Neural progenitor cell (in vitro differentiated cells): ENCODE results near the gene MCM5. TPM values are rescaled to one million over a fixed set of nuclear protein-coding genes. Genes with fewer than 3 reads are reported as not detected.
"Not testable (repeated sequence)": the region's sequence is repeated elsewhere in the genome, so short reads cannot be mapped to it uniquely, and the experiment has no call there.

Source experiments
- DNase-seq: peaks from one replicate; pipeline ENCODE4 v3.0.0-alpha.2; 2016; ENCODE audit warnings: low spot score
- H2AFZ ChIP-seq: fragments of 200-600 bp; sonication (generic); replicated peaks from 2 replicates; pipeline ENCODE4 v1.6.1; 2016; ENCODE audit warnings: antibody characterized with exemption
- H3F3A ChIP-seq: fragments of 200-600 bp; sonication (generic); 2 replicates; pipeline ENCODE4 v1.6.1; 2016; ENCODE audit warnings: antibody characterized with exemption, low read depth
- H3K27ac ChIP-seq: fragments of 200-600 bp; sonication (generic); 2 replicates; pipeline ENCODE4 v1.5.1; 2016; ENCODE audit warnings: mild to moderate bottlenecking
- H3K27me3 ChIP-seq: fragments of 200-600 bp; sonication (generic); 2 replicates; pipeline ENCODE4 v1.6.1; 2016; ENCODE audit warnings: mild to moderate bottlenecking, moderate library complexity
- H3K36me3 ChIP-seq: fragments of 200-600 bp; sonication (generic); 2 replicates; pipeline ENCODE4 v1.5.1; 2016
- H3K4me1 ChIP-seq: fragments of 200-600 bp; sonication (generic); 2 replicates; pipeline ENCODE4 v1.6.1; 2016; ENCODE audit warnings: mixed run types
- H3K4me2 ChIP-seq: fragments of 200-600 bp; sonication (generic); 2 replicates; pipeline ENCODE4 v1.6.1; 2016
- H3K4me3 ChIP-seq: fragments of 200-600 bp; sonication (generic); 2 replicates; pipeline ENCODE4 v1.5.1; 2016
- H3K79me2 ChIP-seq: fragments of 200-600 bp; sonication (generic); 2 replicates; pipeline ENCODE4 v1.6.1; 2016; ENCODE audit warnings: low read depth
- H3K9ac ChIP-seq: fragments of 200-600 bp; sonication (generic); 2 replicates; pipeline ENCODE4 v1.6.1; 2016
- H3K9me3 ChIP-seq: fragments of 200-600 bp; sonication (generic); 2 replicates; pipeline ENCODE4 v1.5.1; 2016; ENCODE audit warnings: low read depth
- H4K20me1 ChIP-seq: fragments of 200-600 bp; sonication (generic); 2 replicates; pipeline ENCODE4 v1.6.1; 2016; ENCODE audit warnings: low read depth
- H3K27ac Mint-ChIP-seq: 3 replicates; pipeline ENCODE4 v1.8.0; 2021; ENCODE audit warnings: mixed read lengths
- H3K27me3 Mint-ChIP-seq: 2 replicates; pipeline ENCODE4 v1.8.0; 2022; ENCODE audit warnings: low read depth, mild to moderate bottlenecking, inconsistent platforms, moderate library complexity, mixed read lengths; ENCODE audit not compliant: insufficient read depth
- H3K36me3 Mint-ChIP-seq: 3 replicates; pipeline ENCODE4 v1.8.0; 2021; ENCODE audit warnings: mixed read lengths
- H3K4me1 Mint-ChIP-seq: 3 replicates; pipeline ENCODE4 v1.8.0; 2021; ENCODE audit warnings: mixed read lengths
- H3K4me3 Mint-ChIP-seq: 3 replicates; pipeline ENCODE4 v1.8.0; 2021; ENCODE audit warnings: mild to moderate bottlenecking, moderate library complexity, mixed read lengths
- H3K9me3 Mint-ChIP-seq: 3 replicates; pipeline ENCODE4 v1.8.0; 2020; ENCODE audit warnings: mixed read lengths
- EZH2 ChIP-seq: fragments of 200-600 bp; sonication (generic); IDR thresholded peaks from 2 replicates; pipeline ENCODE4 v1.6.1; 2017; ENCODE audit warnings: antibody characterized with exemption, mild to moderate bottlenecking, moderate library complexity
- EZH2phosphoT487 ChIP-seq: fragments of 200-600 bp; sonication (generic); IDR thresholded peaks from 2 replicates; pipeline ENCODE4 v1.6.1; 2017; ENCODE audit warnings: antibody characterized with exemption
- total RNA-seq: library from RNA; depleted of rRNA; stranded (reverse); fragments of >200 nt; gene quantifications from 2 replicates; pipeline ENCODE4 v1.2.3, GENCODE V29; 2015; ENCODE audit warnings: low replicate concordance
- TF ChIP-seq, protein P1 (sequence below): fragments of 200-600 bp; sonication (generic); IDR thresholded peaks from 2 replicates; pipeline ENCODE4 v1.5.1; 2017; ENCODE audit warnings: antibody characterized with exemption, mild to moderate bottlenecking

The MCM5 gene
- total RNA-seq, 1 donor from 2014 or later = 131 TPM

DNA sequence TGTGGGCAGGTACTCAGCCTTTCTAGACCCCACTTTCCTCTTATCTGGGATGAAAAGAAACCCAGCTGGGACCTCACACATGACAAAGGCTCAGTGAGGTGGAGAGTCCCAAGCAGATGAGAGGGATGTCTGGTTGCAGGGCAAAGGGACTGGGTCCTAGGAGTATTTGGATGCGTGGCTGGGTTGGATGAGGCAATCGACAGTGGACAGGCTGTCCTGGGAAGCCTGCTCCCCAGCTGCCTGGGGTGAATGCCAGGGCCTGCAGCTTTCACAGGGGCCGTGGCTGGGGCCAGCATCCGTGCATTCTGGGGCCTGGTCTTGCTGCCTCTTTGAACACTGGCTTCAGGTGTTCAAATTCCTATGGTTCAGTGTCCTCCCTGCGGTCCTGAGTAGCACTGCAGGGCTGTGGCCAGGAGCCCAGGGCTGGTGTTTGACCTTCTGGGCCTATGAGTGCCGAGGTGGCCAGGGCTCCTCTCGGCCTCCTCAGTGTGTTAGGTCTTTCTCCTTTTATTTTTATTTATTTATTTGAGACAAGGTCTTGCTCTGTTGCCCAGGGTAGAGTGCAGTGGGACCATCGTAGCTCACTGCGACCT, 65.3 kb downstream of the MCM5 start:
- Histone ChIP-seq H3K79me2 (no peaks in the 10 kb centered on the region), H3K9ac (no peak overlapping the region), H3K9me3 (no peaks in the 10 kb centered on the region), H3K4me3 (no peak overlapping the region), H3K27me3 (no peaks in the 10 kb centered on the region), H2AFZ (no peak overlapping the region), H3K27ac (no peak overlapping the region), H3F3A (peaks cover 13% of the 10 kb centered on the region), H3K4me1 (peaks cover 16% of the 10 kb centered on the region), H3K4me2 (no peak overlapping the region), H3K36me3 (no peaks in the 10 kb centered on the region), H4K20me1 (no peaks in the 10 kb centered on the region)
- no peak for DNase-seq
- Mint-ChIP-seq H3K27me3 (peaks cover 3% of the 10 kb centered on the region), H3K4me1 (peaks cover 17% of the 10 kb centered on the region), H3K9me3 (no peaks in the 10 kb centered on the region), H3K27ac (no peak overlapping the region), H3K36me3 (peaks cover 3% of the 10 kb centered on the region), H3K4me3 (no peak overlapping the region)
- TF ChIP-seq EZH2phosphoT487 (no peak), EZH2 (no peak)
- TF ChIP-seq, protein P1, sequence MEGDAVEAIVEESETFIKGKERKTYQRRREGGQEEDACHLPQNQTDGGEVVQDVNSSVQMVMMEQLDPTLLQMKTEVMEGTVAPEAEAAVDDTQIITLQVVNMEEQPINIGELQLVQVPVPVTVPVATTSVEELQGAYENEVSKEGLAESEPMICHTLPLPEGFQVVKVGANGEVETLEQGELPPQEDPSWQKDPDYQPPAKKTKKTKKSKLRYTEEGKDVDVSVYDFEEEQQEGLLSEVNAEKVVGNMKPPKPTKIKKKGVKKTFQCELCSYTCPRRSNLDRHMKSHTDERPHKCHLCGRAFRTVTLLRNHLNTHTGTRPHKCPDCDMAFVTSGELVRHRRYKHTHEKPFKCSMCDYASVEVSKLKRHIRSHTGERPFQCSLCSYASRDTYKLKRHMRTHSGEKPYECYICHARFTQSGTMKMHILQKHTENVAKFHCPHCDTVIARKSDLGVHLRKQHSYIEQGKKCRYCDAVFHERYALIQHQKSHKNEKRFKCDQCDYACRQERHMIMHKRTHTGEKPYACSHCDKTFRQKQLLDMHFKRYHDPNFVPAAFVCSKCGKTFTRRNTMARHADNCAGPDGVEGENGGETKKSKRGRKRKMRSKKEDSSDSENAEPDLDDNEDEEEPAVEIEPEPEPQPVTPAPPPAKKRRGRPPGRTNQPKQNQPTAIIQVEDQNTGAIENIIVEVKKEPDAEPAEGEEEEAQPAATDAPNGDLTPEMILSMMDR = no peak

DNA sequence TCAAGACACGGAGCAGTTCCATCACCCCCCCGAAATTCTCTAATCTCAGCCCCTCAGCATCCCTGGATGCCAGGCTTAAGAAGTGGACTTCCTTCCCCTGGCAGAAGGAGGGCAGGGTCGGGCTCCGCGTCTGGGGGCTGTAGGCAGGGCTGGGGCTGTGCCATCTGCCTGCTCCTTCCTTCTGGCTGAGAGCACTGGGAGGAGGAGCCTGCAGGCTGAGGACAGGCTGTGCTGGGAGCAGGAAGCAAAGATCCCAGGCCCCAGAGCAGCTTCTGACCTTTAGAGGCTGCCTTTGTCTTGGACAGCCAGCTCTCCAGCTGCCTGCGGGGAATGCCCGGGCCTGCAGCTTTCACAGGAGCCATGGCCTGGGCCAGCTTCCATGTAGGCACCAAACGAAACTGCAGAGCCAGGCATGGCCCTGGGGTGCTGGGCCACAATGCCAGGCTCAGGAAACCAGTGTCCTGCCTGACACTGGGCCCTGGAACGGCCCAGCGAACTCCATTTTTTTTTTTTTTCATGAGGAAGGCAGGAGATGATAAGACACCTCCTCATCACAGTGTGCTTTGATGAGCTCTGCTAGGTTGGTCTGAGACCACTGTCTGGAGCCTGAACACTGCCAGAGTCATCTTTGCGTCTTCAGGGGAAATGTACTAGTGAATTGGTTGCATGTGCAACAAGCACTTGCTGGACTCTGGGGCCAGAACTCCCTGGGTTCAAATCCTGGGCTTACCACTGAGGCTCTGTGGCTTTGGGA, 67.9 kb downstream of the MCM5 start:
- Mint-ChIP-seq H3K27ac (peak overlapping the region; percentile 96), H3K27me3 (peaks cover 3% of the 10 kb centered on the region), H3K9me3 (peaks cover 2% of the 10 kb centered on the region), H3K4me3 (no peak overlapping the region), H3K4me1 (peaks cover 17% of the 10 kb centered on the region), H3K36me3 (peaks cover 12% of the 10 kb centered on the region)
- Histone ChIP-seq H3K27me3 (no peaks in the 10 kb centered on the region), H2AFZ (peak overlapping the region; percentile 84), H3K27ac (peak overlapping the region; percentile 44), H3K9ac (no peak overlapping the region), H3K36me3 (no peaks in the 10 kb centered on the region), H3K9me3 (no peaks in the 10 kb centered on the region), H3K4me1 (peaks cover 16% of the 10 kb centered on the region), H3K4me3 (no peak overlapping the region), H3K79me2 (no peaks in the 10 kb centered on the region), H3F3A (peaks cover 13% of the 10 kb centered on the region), H3K4me2 (peak overlapping the region; percentile 31), H4K20me1 (no peaks in the 10 kb centered on the region)
- DNase-seq = peak; percentile 72
- no peak for TF ChIP-seq EZH2
- TF ChIP-seq, protein P1 = no peak

DNA sequence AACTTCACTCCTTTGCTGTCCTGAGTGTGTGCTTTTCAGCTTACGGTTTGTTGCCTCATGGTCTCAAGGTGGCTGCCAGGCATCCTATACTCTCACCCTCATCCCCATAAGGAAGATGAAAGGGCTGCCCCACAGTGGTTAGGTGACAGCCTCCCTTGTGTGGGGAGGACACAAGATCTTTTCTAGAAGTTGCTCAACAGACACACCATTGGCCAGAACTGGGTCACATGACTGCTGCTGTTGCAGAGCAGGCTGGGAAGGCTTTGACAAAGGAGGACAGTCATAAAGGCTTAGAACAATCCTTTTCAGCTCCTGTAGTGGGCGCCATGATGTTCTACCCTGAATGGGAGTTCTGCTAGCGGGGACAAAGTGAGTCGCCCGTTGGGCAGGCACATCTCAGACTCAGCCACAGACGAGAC, 71.0 kb downstream of the MCM5 start:
- Mint-ChIP-seq H3K4me1 (peaks cover 21% of the 10 kb centered on the region), H3K36me3 (peaks cover 8% of the 10 kb centered on the region), H3K27ac (peak overlapping the region; percentile 21), H3K27me3 (peaks cover 3% of the 10 kb centered on the region), H3K9me3 (peaks cover 2% of the 10 kb centered on the region), H3K4me3 (no peak overlapping the region)
- Histone ChIP-seq H3K36me3 (no peaks in the 10 kb centered on the region), H3F3A (peaks cover 13% of the 10 kb centered on the region), H3K4me1 (peaks cover 16% of the 10 kb centered on the region), H3K79me2 (no peaks in the 10 kb centered on the region), H2AFZ (no peak overlapping the region), H3K9me3 (no peaks in the 10 kb centered on the region), H4K20me1 (no peaks in the 10 kb centered on the region), H3K4me2 (no peak overlapping the region), H3K4me3 (no peak overlapping the region), H3K27me3 (no peaks in the 10 kb centered on the region), H3K27ac (no peak overlapping the region), H3K9ac (no peak overlapping the region)
- DNase-seq = no peak
- TF ChIP-seq, protein P1 = no peak
- TF ChIP-seq EZH2phosphoT487 (no peak), EZH2 (no peak)

DNA sequence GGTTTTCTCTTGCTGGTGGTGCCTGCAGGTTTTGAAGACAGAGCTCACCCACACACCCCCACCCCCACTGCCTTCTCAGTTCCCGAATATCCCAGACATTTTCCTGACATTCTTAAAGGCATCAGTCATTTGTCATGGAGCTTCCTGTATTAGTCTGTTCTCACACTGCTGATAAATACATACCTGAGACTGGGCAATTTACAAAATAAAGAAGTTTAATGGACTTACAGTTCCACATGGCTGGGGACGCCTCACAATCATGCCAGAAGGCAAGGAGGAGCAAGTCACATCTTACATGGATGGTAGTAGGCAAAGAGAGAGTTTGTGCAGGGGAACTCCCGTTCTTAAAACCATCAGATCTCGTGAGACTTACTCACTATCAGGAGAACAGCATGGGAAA, 71.6 kb downstream of the MCM5 start:
- H3K4me2 ChIP-seq, H2AFZ ChIP-seq, H3K9me3 Mint-ChIP-seq, H4K20me1 ChIP-seq, H3K27ac Mint-ChIP-seq, H3K27ac ChIP-seq, H3K27me3 ChIP-seq, DNase-seq, H3K4me3 Mint-ChIP-seq, H3K27me3 Mint-ChIP-seq, H3K36me3 ChIP-seq, H3K9me3 ChIP-seq, H3K79me2 ChIP-seq, H3K36me3 Mint-ChIP-seq, H3K9ac ChIP-seq, H3K4me3 ChIP-seq: not testable (repeated sequence)
- peaks cover 13% of the 10 kb centered on the region for H3F3A ChIP-seq
- peaks cover 16% of the 10 kb centered on the region for H3K4me1 ChIP-seq
- H3K4me1 Mint-ChIP-seq = peaks cover 28% of the 10 kb centered on the region
